Measurements from ENCODE around the gene PLCG2.
"Not testable (repeated sequence)": the region's sequence is repeated elsewhere in the genome, so short reads cannot be mapped to it uniquely, and the experiment has no call there.

Gene PLCG2

DNA sequence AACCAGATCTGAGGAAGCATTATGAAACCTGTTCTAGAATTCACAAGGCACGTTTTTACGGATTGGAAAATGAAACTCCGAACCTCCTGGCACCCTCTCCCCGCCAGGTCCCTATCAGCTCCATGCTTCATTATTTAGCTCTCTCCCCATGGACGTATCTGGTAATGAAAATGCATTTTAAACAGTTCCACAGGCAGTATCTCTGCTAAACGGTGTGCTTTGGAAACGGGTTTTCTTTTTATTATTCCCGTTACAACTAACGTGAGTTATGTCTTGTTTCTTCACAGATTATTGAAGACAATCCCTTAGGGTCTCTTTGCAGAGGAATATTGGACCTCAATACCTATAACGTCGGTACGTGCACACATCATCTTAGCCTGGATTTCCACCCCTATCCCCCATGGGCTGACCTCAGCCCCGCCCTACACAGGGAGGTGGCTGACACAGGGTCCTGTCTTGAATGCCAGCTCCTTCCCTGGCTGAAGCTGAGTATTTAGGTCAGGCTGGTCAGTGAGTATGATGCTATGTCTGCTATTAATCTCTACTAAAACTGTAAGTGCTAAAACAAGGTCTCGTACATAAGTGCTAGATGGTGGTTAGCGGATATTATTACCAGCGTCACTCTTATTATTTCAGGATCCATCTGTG, 149.3 kb downstream of the PLCG2 start:
- no peak for DNase-seq
- Histone ChIP-seq H3K27me3 (replicated peaks in 2 of 5; ENCODE audit: control insufficient read depth in 4 of 5, insufficient read depth in 5 of 5, low read length in 4 of 5) (no peaks in the 10 kb centered on the region), H3K27ac (ENCODE audit: insufficient read depth in 1 of 2, low read depth in 1 of 2, low read length in 2 of 2, poor library complexity in 1 of 2, severe bottlenecking in 2 of 2) (no peak overlapping the region), H3K9me3 (ENCODE audit: control extremely low read depth in 1 of 5, control insufficient read depth in 4 of 5, insufficient read depth in 2 of 5, low read depth in 1 of 5, low read length in 4 of 5) (no peaks in the 10 kb centered on the region), H3K36me3 (ENCODE audit: control insufficient read depth in 4 of 4, insufficient read depth in 4 of 4, low read length in 3 of 4) (peaks cover 22 to 74% (median 47%) of the 10 kb centered on the region in 4 experiments), H3K4me3 (ENCODE audit: control insufficient read depth in 1 of 7, extremely low read depth in 1 of 7, insufficient read depth in 4 of 7, low read depth in 2 of 7, low read length in 6 of 7) (no peak overlapping the region), H3K4me1 (ENCODE audit: control extremely low read depth in 1 of 4, control insufficient read depth in 4 of 4, insufficient read depth in 4 of 4, low read length in 3 of 4) (no peaks in the 10 kb centered on the region)
- ChIA-PET POLR2A (no interaction called here), CTCF (no interaction called here)
- over 99% methylated on average over 12 of the region's 16 CpGs for WGBS (ENCODE audit: insufficient coverage)

DNA sequence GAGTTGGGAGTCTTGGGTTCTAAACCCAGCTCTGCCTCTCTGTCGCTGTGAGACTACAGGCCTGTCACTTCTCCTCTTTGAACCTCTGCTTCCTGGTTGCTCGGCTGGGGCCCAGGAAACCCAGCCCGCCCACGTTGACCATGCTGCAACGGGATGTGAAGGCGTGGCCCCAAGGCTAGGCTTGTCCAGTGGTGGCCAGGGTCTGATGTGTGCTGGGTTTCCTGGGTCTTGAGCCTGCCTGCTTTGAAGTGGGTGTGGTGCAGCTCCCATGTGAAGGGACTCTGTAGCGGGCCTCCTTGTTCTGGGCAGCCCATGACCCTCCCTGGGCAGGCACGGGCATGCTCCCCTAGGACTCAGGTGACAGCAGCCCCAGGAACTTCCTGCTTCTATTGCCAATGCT, 149.9 kb downstream of the PLCG2 start:
- no peak for DNase-seq
- Histone ChIP-seq H3K4me1 (ENCODE audit: control extremely low read depth in 1 of 4, control insufficient read depth in 4 of 4, insufficient read depth in 4 of 4, low read length in 3 of 4) (no peaks in the 10 kb centered on the region), H3K27me3 (replicated peaks in 2 of 5; ENCODE audit: control insufficient read depth in 4 of 5, insufficient read depth in 5 of 5, low read length in 4 of 5) (no peaks in the 10 kb centered on the region), H3K9me3 (ENCODE audit: control extremely low read depth in 1 of 5, control insufficient read depth in 4 of 5, insufficient read depth in 2 of 5, low read depth in 1 of 5, low read length in 4 of 5) (no peaks in the 10 kb centered on the region), H3K36me3 (ENCODE audit: control insufficient read depth in 4 of 4, insufficient read depth in 4 of 4, low read length in 3 of 4) (peaks cover 19 to 74% (median 49%) of the 10 kb centered on the region in 4 experiments), H3K27ac (ENCODE audit: insufficient read depth in 1 of 2, low read depth in 1 of 2, low read length in 2 of 2, poor library complexity in 1 of 2, severe bottlenecking in 2 of 2) (no peak overlapping the region), H3K4me3 (ENCODE audit: control insufficient read depth in 1 of 7, extremely low read depth in 1 of 7, insufficient read depth in 4 of 7, low read depth in 2 of 7, low read length in 6 of 7) (no peak overlapping the region)
- CTCF ChIA-PET = interaction anchor here (2.3 kb wide), 1 partner anchor 12 kb away, joined by 14 read pairs; no protein-coding TSS in a partner anchor
- POLR2A ChIA-PET = no interaction called here
- WGBS (ENCODE audit: insufficient coverage) = 82% methylated on average over 7 of the region's 8 CpGs

DNA sequence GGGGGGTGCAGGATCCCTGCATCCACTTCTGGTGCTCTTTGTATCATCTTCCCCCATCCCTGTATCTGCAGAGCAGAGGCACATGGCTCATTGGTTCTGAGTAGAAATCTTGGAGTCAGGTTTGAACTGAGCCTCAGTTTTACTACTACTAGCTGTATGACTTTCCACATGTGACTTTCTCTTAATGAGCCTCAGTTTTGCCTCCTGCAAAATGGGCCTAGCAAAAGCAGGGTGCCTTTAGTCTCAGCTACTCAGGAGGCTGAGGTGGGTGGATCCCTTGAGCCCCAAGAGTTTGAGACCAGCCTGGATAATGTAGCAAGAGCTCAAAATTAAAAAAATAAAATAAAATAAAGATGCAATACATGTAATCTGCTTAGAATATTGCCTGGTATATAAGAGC, 150.8 kb downstream of the PLCG2 start:
- H3K4me3 ChIP-seq (ENCODE audit: control insufficient read depth in 1 of 7, extremely low read depth in 1 of 7, insufficient read depth in 4 of 7, low read depth in 2 of 7, low read length in 6 of 7) = no peak overlapping the region
- ChIA-PET CTCF (interaction anchor here (2.3 kb wide), 1 partner anchor 11 kb away, joined by 14 read pairs; no protein-coding TSS in a partner anchor), POLR2A (no interaction called here)
- no peak for DNase-seq
- H3K27ac ChIP-seq (ENCODE audit: insufficient read depth in 1 of 2, low read depth in 1 of 2, low read length in 2 of 2, poor library complexity in 1 of 2, severe bottlenecking in 2 of 2) = no peak overlapping the region
- H3K36me3 ChIP-seq (ENCODE audit: control insufficient read depth in 4 of 4, insufficient read depth in 4 of 4, low read length in 3 of 4) = peaks cover 18 to 73% (median 49%) of the 10 kb centered on the region in 4 experiments
- no peaks in the 10 kb centered on the region for H3K27me3 ChIP-seq (replicated peaks in 2 of 5; ENCODE audit: control insufficient read depth in 4 of 5, insufficient read depth in 5 of 5, low read length in 4 of 5)
- no peaks in the 10 kb centered on the region for H3K4me1 ChIP-seq (ENCODE audit: control extremely low read depth in 1 of 4, control insufficient read depth in 4 of 4, insufficient read depth in 4 of 4, low read length in 3 of 4)
- no peaks in the 10 kb centered on the region for H3K9me3 ChIP-seq (ENCODE audit: control extremely low read depth in 1 of 5, control insufficient read depth in 4 of 5, insufficient read depth in 2 of 5, low read depth in 1 of 5, low read length in 4 of 5)

DNA sequence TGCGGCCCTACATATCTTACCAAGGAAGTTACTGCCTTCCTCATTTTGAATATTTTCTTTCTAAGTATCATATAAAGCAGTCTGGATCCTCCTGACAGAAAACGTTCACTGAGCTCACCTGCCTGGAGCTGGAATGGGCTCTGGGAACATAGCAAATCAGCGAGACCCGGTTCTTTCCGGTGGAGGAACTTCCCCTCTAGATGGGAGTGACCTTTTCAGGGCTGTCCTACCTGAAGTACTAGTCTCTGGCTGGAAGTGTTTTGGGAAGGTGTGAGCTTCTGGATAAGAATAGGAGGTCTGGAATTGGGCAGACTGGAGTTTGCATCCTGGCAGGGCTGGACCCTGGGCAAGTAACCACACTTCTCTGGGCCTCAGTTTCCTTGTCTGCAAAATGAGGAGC, 152.8 kb downstream of the PLCG2 start:
- no peaks in the 10 kb centered on the region for H3K27me3 ChIP-seq (replicated peaks in 2 of 5; ENCODE audit: control insufficient read depth in 4 of 5, insufficient read depth in 5 of 5, low read length in 4 of 5)
- 100% methylated on average over 1 of the region's 5 CpGs for WGBS (ENCODE audit: insufficient coverage)
- no peak overlapping the region for H3K27ac ChIP-seq (ENCODE audit: insufficient read depth in 1 of 2, low read depth in 1 of 2, low read length in 2 of 2, poor library complexity in 1 of 2, severe bottlenecking in 2 of 2)
- H3K36me3 ChIP-seq (ENCODE audit: control insufficient read depth in 4 of 4, insufficient read depth in 4 of 4, low read length in 3 of 4) = peaks cover 26 to 92% (median 64%) of the 10 kb centered on the region in 4 experiments
- no peak overlapping the region for H3K4me3 ChIP-seq (ENCODE audit: control insufficient read depth in 1 of 7, extremely low read depth in 1 of 7, insufficient read depth in 4 of 7, low read depth in 2 of 7, low read length in 6 of 7)
- H3K4me1 ChIP-seq (ENCODE audit: control extremely low read depth in 1 of 4, control insufficient read depth in 4 of 4, insufficient read depth in 4 of 4, low read length in 3 of 4) = no peaks in the 10 kb centered on the region
- DNase-seq = no peak
- CTCF ChIA-PET = no interaction called here
- H3K9me3 ChIP-seq (ENCODE audit: control extremely low read depth in 1 of 5, control insufficient read depth in 4 of 5, insufficient read depth in 2 of 5, low read depth in 1 of 5, low read length in 4 of 5) = no peaks in the 10 kb centered on the region
- POLR2A ChIA-PET = no interaction called here

DNA sequence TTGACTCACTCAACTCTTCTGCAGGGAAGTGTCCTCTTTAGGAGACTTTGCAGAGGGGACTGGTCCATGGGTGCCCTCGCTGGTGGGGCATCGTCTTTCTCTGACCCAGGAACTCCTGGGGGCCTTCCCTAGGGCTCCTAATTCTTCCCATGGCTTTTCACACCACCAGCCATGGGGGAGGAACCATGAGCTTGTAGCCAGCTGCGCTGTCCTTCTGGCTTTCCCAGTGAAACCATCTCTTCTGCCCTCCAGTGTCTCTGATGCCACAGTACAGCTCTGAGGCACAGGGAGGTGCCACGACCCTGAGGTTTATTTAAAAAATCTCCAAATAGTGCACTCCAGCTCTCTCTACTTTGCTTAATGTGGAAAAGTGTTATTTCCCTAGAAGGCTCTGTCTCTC, 153.6 kb downstream of the PLCG2 start:
- Histone ChIP-seq H3K27me3 (replicated peaks in 2 of 5; ENCODE audit: control insufficient read depth in 4 of 5, insufficient read depth in 5 of 5, low read length in 4 of 5) (no peaks in the 10 kb centered on the region), H3K9me3 (ENCODE audit: control extremely low read depth in 1 of 5, control insufficient read depth in 4 of 5, insufficient read depth in 2 of 5, low read depth in 1 of 5, low read length in 4 of 5) (no peaks in the 10 kb centered on the region), H3K36me3 (ENCODE audit: control insufficient read depth in 4 of 4, insufficient read depth in 4 of 4, low read length in 3 of 4) (peaks cover 22 to 91% (median 67%) of the 10 kb centered on the region in 4 experiments), H3K4me3 (ENCODE audit: control insufficient read depth in 1 of 7, extremely low read depth in 1 of 7, insufficient read depth in 4 of 7, low read depth in 2 of 7, low read length in 6 of 7) (no peak overlapping the region), H3K27ac (ENCODE audit: insufficient read depth in 1 of 2, low read depth in 1 of 2, low read length in 2 of 2, poor library complexity in 1 of 2, severe bottlenecking in 2 of 2) (no peak overlapping the region), H3K4me1 (ENCODE audit: control extremely low read depth in 1 of 4, control insufficient read depth in 4 of 4, insufficient read depth in 4 of 4, low read length in 3 of 4) (no peaks in the 10 kb centered on the region)
- ChIA-PET CTCF (no interaction called here), POLR2A (no interaction called here)
- DNase-seq = no peak
- WGBS (ENCODE audit: insufficient coverage) = 100% methylated on average over 3 of the region's 4 CpGs

DNA sequence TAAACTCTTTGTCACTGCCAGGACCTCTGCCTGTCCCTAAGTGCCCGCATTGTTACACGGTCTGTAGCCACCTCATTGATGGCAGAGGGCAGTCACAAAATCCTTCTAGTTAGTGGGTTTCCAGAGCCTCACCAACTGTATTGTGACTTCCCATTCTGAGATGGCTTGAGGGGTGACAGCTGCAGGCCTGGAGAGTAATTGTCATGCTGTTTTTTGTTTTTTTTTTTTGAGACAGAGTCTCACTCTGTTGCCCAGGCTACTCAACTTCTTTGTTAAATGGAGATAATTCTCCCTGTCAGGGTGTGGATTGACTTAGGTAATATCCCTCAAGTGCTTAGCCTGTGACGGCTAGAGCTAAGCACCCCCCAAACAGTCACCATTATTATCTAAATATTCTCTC, 154.3 kb downstream of the PLCG2 start:
- no peak for DNase-seq
- WGBS (ENCODE audit: insufficient coverage) = 100% methylated on average over 2 of the region's 3 CpGs
- H3K27me3 ChIP-seq (replicated peaks in 2 of 5; ENCODE audit: control insufficient read depth in 4 of 5, insufficient read depth in 5 of 5, low read length in 4 of 5) = no peaks in the 10 kb centered on the region
- H3K27ac ChIP-seq (ENCODE audit: insufficient read depth in 1 of 2, low read depth in 1 of 2, low read length in 2 of 2, poor library complexity in 1 of 2, severe bottlenecking in 2 of 2) = no peak overlapping the region
- no peaks in the 10 kb centered on the region for H3K9me3 ChIP-seq (ENCODE audit: control extremely low read depth in 1 of 5, control insufficient read depth in 4 of 5, insufficient read depth in 2 of 5, low read depth in 1 of 5, low read length in 4 of 5)
- ChIA-PET POLR2A (no interaction called here), CTCF (interaction anchor here (1.2 kb wide), 1 partner anchor 15 kb away, joined by 3 read pairs; no protein-coding TSS in a partner anchor)
- peaks cover 22 to 90% (median 68%) of the 10 kb centered on the region in 4 experiments for H3K36me3 ChIP-seq (ENCODE audit: control insufficient read depth in 4 of 4, insufficient read depth in 4 of 4, low read length in 3 of 4)
- no peak overlapping the region for H3K4me3 ChIP-seq (ENCODE audit: control insufficient read depth in 1 of 7, extremely low read depth in 1 of 7, insufficient read depth in 4 of 7, low read depth in 2 of 7, low read length in 6 of 7)
- H3K4me1 ChIP-seq (ENCODE audit: control extremely low read depth in 1 of 4, control insufficient read depth in 4 of 4, insufficient read depth in 4 of 4, low read length in 3 of 4) = no peaks in the 10 kb centered on the region

DNA sequence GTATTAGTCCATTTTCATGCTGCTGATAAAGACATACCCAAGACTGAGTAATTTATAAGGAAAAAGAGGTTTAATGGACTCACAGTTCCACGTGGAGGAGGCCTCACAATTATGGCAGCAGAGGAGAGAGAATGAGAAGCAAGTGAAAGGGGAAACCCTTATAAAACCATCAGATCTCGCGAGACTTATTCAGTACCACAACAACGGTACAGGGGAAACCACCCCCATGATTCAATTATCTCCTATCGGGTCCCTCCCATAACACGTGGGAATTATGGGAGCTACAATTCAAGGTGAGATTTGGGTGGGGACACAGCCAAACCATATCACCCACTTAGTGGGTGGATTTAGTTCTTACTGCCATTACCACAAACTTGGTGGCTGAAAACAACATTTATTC, 155.6 kb downstream of the PLCG2 start:
- H3K27me3 ChIP-seq (replicated peaks in 2 of 5; ENCODE audit: control insufficient read depth in 4 of 5, insufficient read depth in 5 of 5, low read length in 4 of 5); H3K9me3 ChIP-seq (ENCODE audit: control extremely low read depth in 1 of 5, control insufficient read depth in 4 of 5, insufficient read depth in 2 of 5, low read depth in 1 of 5, low read length in 4 of 5); H3K4me3 ChIP-seq (ENCODE audit: control insufficient read depth in 1 of 7, extremely low read depth in 1 of 7, insufficient read depth in 4 of 7, low read depth in 2 of 7, low read length in 6 of 7); H3K27ac ChIP-seq (ENCODE audit: insufficient read depth in 1 of 2, low read depth in 1 of 2, low read length in 2 of 2, poor library complexity in 1 of 2, severe bottlenecking in 2 of 2); POLR2A ChIA-PET; DNase-seq; H3K4me1 ChIP-seq (ENCODE audit: control extremely low read depth in 1 of 4, control insufficient read depth in 4 of 4, insufficient read depth in 4 of 4, low read length in 3 of 4): not testable (repeated sequence)
- 80% methylated on average over 1 of the region's 6 CpGs for WGBS (ENCODE audit: insufficient coverage)
- CTCF ChIA-PET = interaction anchor here (1.2 kb wide), 1 partner anchor 16 kb away, joined by 3 read pairs; no protein-coding TSS in a partner anchor
- H3K36me3 ChIP-seq (ENCODE audit: control insufficient read depth in 4 of 4, insufficient read depth in 4 of 4, low read length in 3 of 4) = peaks cover 25 to 91% (median 69%) of the 10 kb centered on the region in 4 experiments

All from common myeloid progenitor, CD34-positive (primary cell).